Stimulated activated effector memory CD8-positive, alpha-beta T cell treated with anti-CD3 and anti-CD28 coated beads, Interleukin-12 subunit alpha, Interleukin-12 subunit beta, amount 100 ng/mL, for 72 hours (primary cell): ENCODE data around the gene NFE2.
A peak's percentile ranks its signal among the peaks of the same experiment; 100 is the strongest.
"Not testable (repeated sequence)": the region's sequence is repeated elsewhere in the genome, so short reads cannot be mapped to it uniquely, and the experiment has no call there.

Experiments used
- ATAC-seq: fragments of 150-1000 bp; cut with Tn5 transposase; 2 replicates; pipeline ENCODE4 v1.10.0; 2021
- DNase-seq, 2 donors: peaks; one replicate each; pipeline ENCODE4 v3.0.0; 2021 to 2022; ENCODE audit warnings: low spot score in 2 of 2
- H3K27ac Mint-ChIP-seq: one replicate; pipeline ENCODE4 v1.8.0; 2022; ENCODE audit warnings: mild to moderate bottlenecking, mixed read lengths
- H3K36me3 Mint-ChIP-seq: one replicate; pipeline ENCODE4 v1.8.0; 2022; ENCODE audit warnings: mild to moderate bottlenecking, mixed read lengths
- H3K4me1 Mint-ChIP-seq: one replicate; pipeline ENCODE4 v1.8.0; 2022; ENCODE audit warnings: mixed read lengths
- H3K4me3 Mint-ChIP-seq: one replicate; pipeline ENCODE4 v1.8.0; 2022; ENCODE audit warnings: mild to moderate bottlenecking, mixed read lengths
- H3K9me3 Mint-ChIP-seq: one replicate; pipeline ENCODE4 v1.8.0; 2022; ENCODE audit warnings: mixed read lengths

Gene NFE2

GRCh38 chr12:54294953-54295566 is 5.8 kb downstream of the NFE2 start:
- Mint-ChIP-seq H3K9me3 (no peaks in the 10 kb centered on the region), H3K27ac (no peak overlapping the region), H3K36me3 (peaks cover 4% of the 10 kb centered on the region), H3K4me1 (peaks cover 15% of the 10 kb centered on the region), H3K4me3 (no peak overlapping the region)
- no peak for DNase-seq
- ATAC-seq = no peak

GRCh38 chr12:54294152-54294952 is 6.5 kb downstream of the NFE2 start:
- peaks cover 9% of the 10 kb centered on the region for H3K4me1 Mint-ChIP-seq
- no peak overlapping the region for H3K4me3 Mint-ChIP-seq
- no peak overlapping the region for H3K27ac Mint-ChIP-seq
- ATAC-seq = peak; percentile 73
- no peaks in the 10 kb centered on the region for H3K9me3 Mint-ChIP-seq
- DNase-seq = peak; percentile 52 to 82
- peaks cover 4% of the 10 kb centered on the region for H3K36me3 Mint-ChIP-seq

GRCh38 chr12:54292931-54293241 is 7.9 kb downstream of the NFE2 start:
- H3K36me3 Mint-ChIP-seq = peaks cover 4% of the 10 kb centered on the region
- no peaks in the 10 kb centered on the region for H3K9me3 Mint-ChIP-seq
- no peak overlapping the region for H3K4me3 Mint-ChIP-seq
- peaks cover 7% of the 10 kb centered on the region for H3K4me1 Mint-ChIP-seq
- no peak for ATAC-seq
- DNase-seq = no peak
- H3K27ac Mint-ChIP-seq = no peak overlapping the region

- H3K36me3 Mint-ChIP-seq = peaks cover 4% of the 10 kb centered on the region
- DNase-seq (no peak), ATAC-seq (no peak)
- H3K27ac Mint-ChIP-seq = no peak overlapping the region
- no peaks in the 10 kb centered on the region for H3K9me3 Mint-ChIP-seq
- no peak overlapping the region for H3K4me3 Mint-ChIP-seq
- peaks cover 9% of the 10 kb centered on the region for H3K4me1 Mint-ChIP-seq
Observed at GRCh38 chr12:54292083-54292930, 8.5 kb downstream of the NFE2 start.

- Mint-ChIP-seq H3K27ac (peak overlapping the region; percentile 70), H3K9me3 (no peaks in the 10 kb centered on the region), H3K36me3 (peaks cover 4% of the 10 kb centered on the region), H3K4me3 (no peak overlapping the region), H3K4me1 (peaks cover 45% of the 10 kb centered on the region)
- DNase-seq (no peak), ATAC-seq (peak; percentile 14)
Observed at GRCh38 chr12:54287261-54288157, 13.3 kb downstream of the NFE2 start.

- Mint-ChIP-seq H3K4me1 (peaks cover 49% of the 10 kb centered on the region), H3K27ac (peak overlapping the region; percentile 70)
Observed at GRCh38 chr12:54286042-54287030, 14.5 kb downstream of the NFE2 start.

GRCh38 chr12:54285150-54286041 is 15.4 kb downstream of the NFE2 start:
- DNase-seq = no peak
- Mint-ChIP-seq H3K27ac (peak overlapping the region; percentile 70), H3K4me3 (no peak overlapping the region), H3K36me3 (peaks cover under 1% of the 10 kb centered on the region), H3K9me3 (no peaks in the 10 kb centered on the region), H3K4me1 (peaks cover 49% of the 10 kb centered on the region)
- ATAC-seq = no peak

More at GRCh38 chr12:54286042-54287030, 14.5 kb downstream of the NFE2 start:
- Mint-ChIP-seq H3K4me3 (no peak overlapping the region), H3K9me3 (no peaks in the 10 kb centered on the region), H3K36me3 (peaks cover 4% of the 10 kb centered on the region)
- DNase-seq (no peak), ATAC-seq (no peak)

GRCh38 chr12:54284070-54284780 is 16.6 kb downstream of the NFE2 start:
- not testable (repeated sequence) for DNase-seq, ATAC-seq, H3K9me3 Mint-ChIP-seq, H3K36me3 Mint-ChIP-seq, H3K4me3 Mint-ChIP-seq, H3K27ac Mint-ChIP-seq
- H3K4me1 Mint-ChIP-seq = peaks cover 49% of the 10 kb centered on the region

- ATAC-seq (no peak), DNase-seq (no peak)
- no peaks in the 10 kb centered on the region for H3K9me3 Mint-ChIP-seq
- no peak overlapping the region for H3K27ac Mint-ChIP-seq
- H3K4me3 Mint-ChIP-seq = no peak overlapping the region
- H3K36me3 Mint-ChIP-seq = no peaks in the 10 kb centered on the region
- H3K4me1 Mint-ChIP-seq = peaks cover 54% of the 10 kb centered on the region
Observed at GRCh38 chr12:54282949-54283593, 17.7 kb downstream of the NFE2 start.

GRCh38 chr12:54281694-54282093 is 19.1 kb downstream of the NFE2 start:
- H3K4me1 Mint-ChIP-seq = peaks cover 51% of the 10 kb centered on the region

GRCh38 chr12:54281261-54281638 is 19.6 kb downstream of the NFE2 start:
- H3K4me1 Mint-ChIP-seq = peaks cover 55% of the 10 kb centered on the region
- not testable (repeated sequence) for H3K27ac Mint-ChIP-seq, H3K36me3 Mint-ChIP-seq, H3K9me3 Mint-ChIP-seq, H3K4me3 Mint-ChIP-seq, ATAC-seq, DNase-seq

More at GRCh38 chr12:54281694-54282093, 19.1 kb downstream of the NFE2 start:
- not testable (repeated sequence) for H3K36me3 Mint-ChIP-seq, ATAC-seq, H3K27ac Mint-ChIP-seq, H3K9me3 Mint-ChIP-seq, H3K4me3 Mint-ChIP-seq, DNase-seq
